ENCODE data around the gene OR1Q1. TPM values are rescaled to one million over a fixed set of nuclear protein-coding genes. Genes with fewer than 3 reads are reported as not detected.
"Not testable (repeated sequence)": the region's sequence is repeated elsewhere in the genome, so short reads cannot be mapped to it uniquely, and the experiment has no call there.

The OR1Q1 gene
- not detected for polyA plus RNA-seq (2013, experiment 1 of 4)
- not detected for polyA plus RNA-seq (2013, experiment 2 of 4)
- not detected for polyA plus RNA-seq (2013, experiment 3 of 4)
- polyA plus RNA-seq (2013, experiment 4 of 4) = not detected

DNA sequence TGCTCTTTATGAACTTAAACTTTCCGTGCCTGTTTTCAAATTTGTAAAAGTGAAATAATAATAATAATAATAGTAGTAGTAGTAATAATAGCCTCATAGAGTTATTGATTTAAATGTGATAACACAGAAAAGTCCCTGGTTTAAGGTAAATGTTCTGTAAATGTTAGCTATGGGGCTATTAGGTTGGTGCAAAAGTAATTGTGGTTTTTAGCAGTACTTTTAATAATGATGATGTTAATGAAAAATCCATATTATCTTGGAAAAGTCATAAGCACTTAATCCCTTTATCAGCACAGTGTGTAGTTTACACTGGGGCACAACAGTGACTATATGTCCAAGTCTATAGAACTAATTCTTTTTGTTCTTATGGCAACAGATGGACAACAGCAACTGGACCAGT lies at the start of gene OR1Q1:
Gene OR1Q1, plus strand, starts transcription at position 377 of the 400 bp plus-strand sequence. Its CDS starts 0 bp downstream, at position 377.
- no peak within 1 kb of the TSS for H3K27ac ChIP-seq (ENCODE audit: insufficient read depth, low read depth, low read length, poor library complexity, severe bottlenecking)
- no peak within 1 kb of the TSS for H3K4me3 ChIP-seq (ENCODE audit: insufficient read depth, low read depth, low read length)
- H3K9me3 ChIP-seq (ENCODE audit: control insufficient read depth, low read length) = no peaks in the 10 kb centered on the region
- H3K4me1 ChIP-seq (ENCODE audit: control insufficient read depth, insufficient read depth, low read length) = no peaks in the 10 kb centered on the region
- WGBS, 2 experiments = no CpG with 5 or more reads among the region's 1 CpG
- H3K27me3 ChIP-seq (ENCODE audit: control insufficient read depth, insufficient read depth, low read length, poor library complexity, severe bottlenecking) = no peaks in the 10 kb centered on the region
- H3K36me3 ChIP-seq (ENCODE audit: control insufficient read depth, insufficient read depth, low read length) = no peaks in the 10 kb centered on the region

GRCh38 chr9:122567901-122568300 lies 46.6 kb upstream of the OR1Q1 start:
- Histone ChIP-seq H3K4me3 (ENCODE audit: insufficient read depth, low read depth, low read length) (no peak overlapping the region), H3K27ac (ENCODE audit: insufficient read depth, low read depth, low read length, poor library complexity, severe bottlenecking) (no peak overlapping the region)
- WGBS, 2 experiments = 85 to 88% methylated on average over 4 of the region's 4 CpGs

GRCh38 chr9:122572456-122572855 lies 42.1 kb upstream of the OR1Q1 start:
- Histone ChIP-seq H3K9me3 (ENCODE audit: control insufficient read depth, low read length) (peaks cover 4% of the 10 kb centered on the region), H3K4me1 (ENCODE audit: control insufficient read depth, insufficient read depth, low read length) (no peaks in the 10 kb centered on the region), H3K27me3 (ENCODE audit: control insufficient read depth, insufficient read depth, low read length, poor library complexity, severe bottlenecking) (no peaks in the 10 kb centered on the region), H3K36me3 (ENCODE audit: control insufficient read depth, insufficient read depth, low read length) (no peaks in the 10 kb centered on the region), H3K27ac (ENCODE audit: insufficient read depth, low read depth, low read length, poor library complexity, severe bottlenecking) (no peak overlapping the region), H3K4me3 (ENCODE audit: insufficient read depth, low read depth, low read length) (no peak overlapping the region)
- 41 to 43% methylated on average over 2 of the region's 2 CpGs for WGBS, 2 experiments

More at GRCh38 chr9:122567901-122568300, 46.6 kb upstream of the OR1Q1 start:
- Histone ChIP-seq H3K27me3 (ENCODE audit: control insufficient read depth, insufficient read depth, low read length, poor library complexity, severe bottlenecking) (no peaks in the 10 kb centered on the region), H3K9me3 (ENCODE audit: control insufficient read depth, low read length) (peaks cover 4% of the 10 kb centered on the region), H3K4me1 (ENCODE audit: control insufficient read depth, insufficient read depth, low read length) (no peaks in the 10 kb centered on the region), H3K36me3 (ENCODE audit: control insufficient read depth, insufficient read depth, low read length) (no peaks in the 10 kb centered on the region)

DNA sequence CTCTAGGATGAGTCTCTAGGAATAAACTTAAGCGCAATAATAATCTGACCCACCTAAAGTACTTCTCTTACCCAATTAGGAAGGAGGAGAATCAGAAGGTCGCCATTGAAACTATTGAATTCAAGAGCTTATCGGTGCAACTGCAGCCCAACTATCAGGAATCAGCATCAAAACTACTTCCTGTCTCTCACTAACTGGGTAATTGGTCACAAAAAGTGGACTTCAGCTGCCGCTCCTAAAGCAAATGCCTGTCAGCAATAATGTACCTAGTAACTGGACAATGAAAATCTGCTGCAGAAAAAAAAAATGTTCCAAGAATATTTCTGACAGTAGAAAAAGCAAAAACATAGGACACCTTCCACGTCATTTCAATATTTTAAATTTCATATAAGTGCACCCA lies 34.7 kb upstream of the OR1Q1 start:
- Histone ChIP-seq H3K36me3 (ENCODE audit: control insufficient read depth, insufficient read depth, low read length) (no peaks in the 10 kb centered on the region), H3K4me1 (ENCODE audit: control insufficient read depth, insufficient read depth, low read length) (no peaks in the 10 kb centered on the region), H3K27ac (ENCODE audit: insufficient read depth, low read depth, low read length, poor library complexity, severe bottlenecking) (no peak overlapping the region), H3K27me3 (ENCODE audit: control insufficient read depth, insufficient read depth, low read length, poor library complexity, severe bottlenecking) (no peaks in the 10 kb centered on the region), H3K9me3 (ENCODE audit: control insufficient read depth, low read length) (no peaks in the 10 kb centered on the region), H3K4me3 (ENCODE audit: insufficient read depth, low read depth, low read length) (no peak overlapping the region)
- WGBS, 2 experiments = 68 to 69% methylated on average over 5 of the region's 5 CpGs

DNA sequence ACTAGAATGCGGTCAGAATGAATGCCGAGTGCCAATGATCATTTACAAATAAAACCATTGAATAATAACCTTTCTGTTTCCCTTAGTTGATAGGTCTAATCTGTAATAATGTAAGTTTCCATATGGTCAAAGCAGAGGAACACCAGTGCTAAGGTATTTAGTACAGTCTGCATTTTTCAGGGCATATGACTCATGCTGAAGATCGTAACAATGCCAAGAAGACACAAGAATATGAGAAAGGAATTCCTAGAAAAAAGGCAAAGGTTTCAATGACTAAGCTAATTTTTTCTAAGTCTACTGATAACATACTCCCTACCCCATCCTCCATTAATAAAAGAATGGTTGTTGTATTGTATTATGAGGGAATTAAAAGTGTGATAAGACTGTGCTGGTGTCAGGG lies 34.2 kb upstream of the OR1Q1 start:
- H3K27ac ChIP-seq (ENCODE audit: insufficient read depth, low read depth, low read length, poor library complexity, severe bottlenecking) = no peak overlapping the region
- no peaks in the 10 kb centered on the region for H3K36me3 ChIP-seq (ENCODE audit: control insufficient read depth, insufficient read depth, low read length)
- no peaks in the 10 kb centered on the region for H3K9me3 ChIP-seq (ENCODE audit: control insufficient read depth, low read length)
- H3K4me1 ChIP-seq (ENCODE audit: control insufficient read depth, insufficient read depth, low read length) = no peaks in the 10 kb centered on the region
- no peaks in the 10 kb centered on the region for H3K27me3 ChIP-seq (ENCODE audit: control insufficient read depth, insufficient read depth, low read length, poor library complexity, severe bottlenecking)
- no peak overlapping the region for H3K4me3 ChIP-seq (ENCODE audit: insufficient read depth, low read depth, low read length)
- 96% methylated on average over 2 to 3 of the region's 3 CpGs for WGBS, 2 experiments

- not testable (repeated sequence) for H3K27ac ChIP-seq (ENCODE audit: insufficient read depth, low read depth, low read length, poor library complexity, severe bottlenecking); H3K9me3 ChIP-seq (ENCODE audit: control insufficient read depth, low read length); H3K36me3 ChIP-seq (ENCODE audit: control insufficient read depth, insufficient read depth, low read length); H3K4me3 ChIP-seq (ENCODE audit: insufficient read depth, low read depth, low read length); H3K27me3 ChIP-seq (ENCODE audit: control insufficient read depth, insufficient read depth, low read length, poor library complexity, severe bottlenecking); H3K4me1 ChIP-seq (ENCODE audit: control insufficient read depth, insufficient read depth, low read length)
- 82 to 85% methylated on average over 8 of the region's 8 CpGs for WGBS, 2 experiments
Measured at GRCh38 chr9:122583284-122583683, 31.3 kb upstream of the OR1Q1 start, which contains the start of gene OR1L8. TSS of gene OR1L8 (minus strand) at chr9:122583384. CDS start at chr9:122568477, 14,907 bp downstream.

DNA sequence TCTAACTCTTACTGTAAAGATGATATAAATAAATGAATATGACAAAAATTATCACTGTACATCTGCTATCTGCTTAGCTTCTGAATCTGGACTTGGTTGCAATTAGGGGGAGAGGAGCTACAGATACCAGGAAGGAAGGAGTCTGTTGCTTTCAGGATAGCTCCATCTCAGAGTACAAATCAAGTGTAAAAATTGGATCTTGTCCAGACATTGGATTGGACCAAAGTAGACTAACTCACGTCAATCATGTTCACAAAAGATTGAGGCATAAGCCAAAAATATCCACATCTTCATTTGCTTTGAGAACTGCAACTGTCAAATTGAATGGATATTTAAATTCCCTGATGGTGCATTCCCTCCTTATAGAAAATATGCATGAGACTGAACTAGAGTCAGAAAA lies 8.8 kb upstream of the OR1Q1 start:
- no peak overlapping the region for H3K4me3 ChIP-seq (ENCODE audit: insufficient read depth, low read depth, low read length)
- H3K27ac ChIP-seq (ENCODE audit: insufficient read depth, low read depth, low read length, poor library complexity, severe bottlenecking) = no peak overlapping the region
- peaks cover 3% of the 10 kb centered on the region for H3K9me3 ChIP-seq (ENCODE audit: control insufficient read depth, low read length)
- H3K4me1 ChIP-seq (ENCODE audit: control insufficient read depth, insufficient read depth, low read length) = no peaks in the 10 kb centered on the region
- no peaks in the 10 kb centered on the region for H3K27me3 ChIP-seq (ENCODE audit: control insufficient read depth, insufficient read depth, low read length, poor library complexity, severe bottlenecking)
- 38 to 44% methylated on average over 1 of the region's 1 CpG for WGBS, 2 experiments
- no peaks in the 10 kb centered on the region for H3K36me3 ChIP-seq (ENCODE audit: control insufficient read depth, insufficient read depth, low read length)

DNA sequence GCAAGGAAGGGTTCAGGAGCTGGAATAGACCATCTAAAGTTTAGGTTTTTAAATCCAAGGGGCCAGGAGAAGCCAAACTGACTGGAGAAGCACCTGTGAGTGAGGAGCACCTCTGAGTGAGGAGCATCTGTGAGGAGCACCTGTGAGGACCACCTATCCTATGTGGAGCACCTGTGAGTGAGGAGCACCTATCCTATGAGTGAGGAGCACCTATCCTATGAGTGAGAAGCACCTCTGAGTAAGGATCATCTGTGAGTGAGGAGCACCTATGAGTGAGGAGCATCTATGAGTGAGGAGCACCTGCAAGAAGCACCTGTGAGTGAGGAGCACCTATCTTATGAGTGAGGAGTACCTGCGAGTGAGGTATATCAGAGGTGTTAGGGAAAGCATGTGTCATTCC lies 8.0 kb upstream of the OR1Q1 start:
- no peak overlapping the region for H3K27ac ChIP-seq (ENCODE audit: insufficient read depth, low read depth, low read length, poor library complexity, severe bottlenecking)
- H3K36me3 ChIP-seq (ENCODE audit: control insufficient read depth, insufficient read depth, low read length) = no peaks in the 10 kb centered on the region
- peaks cover 3% of the 10 kb centered on the region for H3K9me3 ChIP-seq (ENCODE audit: control insufficient read depth, low read length)
- H3K27me3 ChIP-seq (ENCODE audit: control insufficient read depth, insufficient read depth, low read length, poor library complexity, severe bottlenecking) = no peaks in the 10 kb centered on the region
- WGBS, 2 experiments = 41 to 42% methylated on average over 1 of the region's 1 CpG
- H3K4me1 ChIP-seq (ENCODE audit: control insufficient read depth, insufficient read depth, low read length) = no peaks in the 10 kb centered on the region
- no peak overlapping the region for H3K4me3 ChIP-seq (ENCODE audit: insufficient read depth, low read depth, low read length)

DNA sequence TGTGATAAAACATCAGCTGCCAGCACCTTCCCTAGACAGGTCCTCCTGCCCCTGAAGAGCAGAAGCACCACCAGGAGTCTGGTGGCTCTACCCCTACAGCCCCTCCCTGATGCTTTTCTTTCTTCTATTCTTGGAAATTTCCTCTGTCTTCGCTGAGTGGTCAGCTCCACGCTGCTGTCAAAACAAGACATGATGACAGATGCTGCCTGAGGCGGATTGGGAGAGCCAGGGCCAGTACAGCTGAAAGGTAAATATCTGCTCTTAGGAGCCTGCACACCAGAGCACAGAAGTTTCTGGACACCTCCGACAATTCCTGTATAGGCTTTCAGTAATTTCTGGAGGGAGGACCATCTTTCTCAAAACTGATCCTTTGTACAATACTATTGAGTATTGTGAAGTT lies 4.7 kb upstream of the OR1Q1 start:
- no peaks in the 10 kb centered on the region for H3K4me1 ChIP-seq (ENCODE audit: control insufficient read depth, insufficient read depth, low read length)
- peaks cover 3% of the 10 kb centered on the region for H3K9me3 ChIP-seq (ENCODE audit: control insufficient read depth, low read length)
- H3K27ac ChIP-seq (ENCODE audit: insufficient read depth, low read depth, low read length, poor library complexity, severe bottlenecking) = no peak overlapping the region
- WGBS, 2 experiments = 51 to 62% methylated on average over 4 of the region's 4 CpGs
- no peaks in the 10 kb centered on the region for H3K27me3 ChIP-seq (ENCODE audit: control insufficient read depth, insufficient read depth, low read length, poor library complexity, severe bottlenecking)
- no peaks in the 10 kb centered on the region for H3K36me3 ChIP-seq (ENCODE audit: control insufficient read depth, insufficient read depth, low read length)
- no peak overlapping the region for H3K4me3 ChIP-seq (ENCODE audit: insufficient read depth, low read depth, low read length)

- Histone ChIP-seq H3K27ac (ENCODE audit: insufficient read depth, low read depth, low read length, poor library complexity, severe bottlenecking) (no peak overlapping the region), H3K36me3 (ENCODE audit: control insufficient read depth, insufficient read depth, low read length) (no peaks in the 10 kb centered on the region), H3K27me3 (ENCODE audit: control insufficient read depth, insufficient read depth, low read length, poor library complexity, severe bottlenecking) (no peaks in the 10 kb centered on the region), H3K4me1 (ENCODE audit: control insufficient read depth, insufficient read depth, low read length) (no peaks in the 10 kb centered on the region), H3K4me3 (ENCODE audit: insufficient read depth, low read depth, low read length) (no peak overlapping the region), H3K9me3 (ENCODE audit: control insufficient read depth, low read length) (peaks cover 6% of the 10 kb centered on the region)
- WGBS, 2 experiments = 73% methylated on average over 7 of the region's 7 CpGs
Measured at GRCh38 chr9:122619996-122620395, 5.5 kb downstream of the OR1Q1 start.

GRCh38 chr9:122642226-122642625 lies 27.7 kb downstream of the OR1Q1 start:
- no peaks in the 10 kb centered on the region for H3K4me1 ChIP-seq (ENCODE audit: control insufficient read depth, insufficient read depth, low read length)
- H3K9me3 ChIP-seq (ENCODE audit: control insufficient read depth, low read length) = peaks cover 6% of the 10 kb centered on the region
- no peaks in the 10 kb centered on the region for H3K27me3 ChIP-seq (ENCODE audit: control insufficient read depth, insufficient read depth, low read length, poor library complexity, severe bottlenecking)
- WGBS, 2 experiments = 40 to 63% methylated on average over 2 of the region's 2 CpGs
- no peak overlapping the region for H3K27ac ChIP-seq (ENCODE audit: insufficient read depth, low read depth, low read length, poor library complexity, severe bottlenecking)
- H3K4me3 ChIP-seq (ENCODE audit: insufficient read depth, low read depth, low read length) = no peak overlapping the region
- no peaks in the 10 kb centered on the region for H3K36me3 ChIP-seq (ENCODE audit: control insufficient read depth, insufficient read depth, low read length)
